Sigmoid colon (tissue), 7 donors: Measurements from ENCODE around the gene WNK2. TPM values are rescaled to one million over a fixed set of nuclear protein-coding genes. Genes with fewer than 3 reads are reported as not detected.
"Not testable (repeated sequence)": the region's sequence is repeated elsewhere in the genome, so short reads cannot be mapped to it uniquely, and the experiment has no call there.

ENCODE experiments used
- DNase-seq: peaks from one replicate; pipeline ENCODE4 v3.0.0-alpha.2; 2019
- H3K27ac ChIP-seq, 4 donors: fragments of 200-600 bp; sonication (generic); one replicate each; pipeline ENCODE4 v1.5.1; 2016 to 2019; ENCODE audit warnings: mild to moderate bottlenecking in 1 of 4
- H3K27me3 ChIP-seq, 3 donors: fragments of 200-600 bp; sonication (generic); one replicate each; pipeline ENCODE4 v1.5.1; 2019; ENCODE audit warnings: mild to moderate bottlenecking in 1 of 3
- H3K36me3 ChIP-seq, 4 donors: fragments of 200-600 bp; sonication (generic); one replicate each; pipeline ENCODE4 v1.5.1; 2016 to 2019
- H3K4me1 ChIP-seq, 4 donors: fragments of 200-600 bp; sonication (generic); one replicate each; pipeline ENCODE4 v1.5.1; 2017 to 2019
- H3K4me3 ChIP-seq, 4 donors: fragments of 200-600 bp; sonication (generic); one replicate each; pipeline ENCODE4 v1.5.1; 2017 to 2019; ENCODE audit warnings: mild to moderate bottlenecking in 2 of 4, moderate library complexity in 1 of 4
- H3K9me3 ChIP-seq, 4 donors: fragments of 200-600 bp in 3 of 4; sonication (generic) in 3 of 4; one replicate each; pipeline versions ENCODE4 v1.5.1 to v1.6.1; 2013 to 2019
- EP300 ChIP-seq, 4 donors: sonication (generic); formaldehyde crosslinking; IDR thresholded peaks; one replicate each; pipeline ENCODE4 v1.6.1; 2017; ENCODE audit warnings: antibody characterized with exemption in 4 of 4
- POLR2A ChIP-seq, 2 donors: fragments of 450-650 bp; IDR thresholded peaks; one replicate each; pipeline ENCODE4 v1.6.1; 2016; ENCODE audit warnings: antibody characterized with exemption in 2 of 2, mild to moderate bottlenecking in 2 of 2, moderate library complexity in 2 of 2
- POLR2AphosphoS5 ChIP-seq, 4 donors: sonication (generic); formaldehyde crosslinking; IDR thresholded peaks; one replicate each; pipeline ENCODE4 v1.6.1; 2017; ENCODE audit warnings: antibody characterized with exemption in 4 of 4
- WGBS, 2 donors: extraction: QIAGEN DNeasy Blood & Tissue Kit; methylation state at CpG; one replicate each; pipeline ENCODE4 v1.1.7; 2013; 5-methylcytosine and 5-hydroxymethylcytosine counted together
- intact Hi-C: fragments of 100-400 bp; cut with DNase I; formaldehyde crosslinking; loops from one replicate; pipeline ENCODE4 v1.15.1; 2023
- polyA plus RNA-seq, 3 donors: library from polyadenylated mRNA; stranded (reverse); fragments of 200-250 nt; gene quantifications; one replicate each; pipeline ENCODE4 v1.2.3, GENCODE V29; 2013
- total RNA-seq, 4 donors: library from RNA; depleted of rRNA; stranded (reverse); fragments of >200 nt; gene quantifications; one replicate each; pipeline ENCODE4 v1.1.0, GENCODE V29; 2016
- TF ChIP-seq, protein P1 (sequence below), 4 experiments: fragments of 450-650 bp in 3 of 4; fragments of 200-600 bp in 1 of 4; IDR thresholded peaks; one replicate each; pipeline ENCODE4 v1.5.1; 2016 to 2019; ENCODE audit warnings: antibody characterized with exemption in 4 of 4, mild to moderate bottlenecking in 3 of 4, moderate library complexity in 2 of 4
- donor health status: healthy with polysubstance abuse.
- donor health status: Bipolar disorder and iron deficiency.
- donor health status: healthy.

The WNK2 gene
- total and polyA plus RNA-seq, 7 donors = 12.6 to 95.8 (median 20.0) TPM

DNA sequence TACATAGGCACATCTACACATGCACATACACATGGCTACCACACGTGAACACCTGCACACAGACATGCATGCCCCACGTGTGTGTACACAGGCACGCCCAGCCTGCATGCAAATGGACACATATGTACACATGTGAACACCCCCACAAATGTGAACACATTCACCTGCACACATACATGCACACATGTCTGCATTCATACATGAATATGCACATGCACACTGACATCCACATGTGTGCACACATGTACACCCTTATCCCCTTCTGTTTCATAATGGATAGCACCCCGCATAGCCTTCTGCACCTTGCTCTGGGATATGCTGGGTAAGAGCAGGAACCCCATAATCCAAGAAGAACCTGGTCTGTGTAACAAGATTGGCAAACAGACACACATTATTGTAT is 66.2 kb downstream of the WNK2 start:
- Histone ChIP-seq H3K4me3 (no peak overlapping the region), H3K4me1 (peaks cover 0 to 9% (median 0%) of the 10 kb centered on the region in 4 donors), H3K9me3 (no peaks in the 10 kb centered on the region), H3K27ac (no peak overlapping the region), H3K36me3 (peaks cover 0 to 26% (median 2%) of the 10 kb centered on the region in 4 donors), H3K27me3 (no peaks in the 10 kb centered on the region)
- no peak for DNase-seq
- intact Hi-C loops = no loop called here
- TF ChIP-seq EP300 (IDR thresholded peaks at IDR 0.05) (no peak), POLR2A (IDR thresholded peaks at IDR 0.05) (no peak), POLR2AphosphoS5 (IDR thresholded peaks at IDR 0.05) (no peak)
- WGBS, 2 donors = 81 to 93% methylated on average over 4 of the region's 4 CpGs

DNA sequence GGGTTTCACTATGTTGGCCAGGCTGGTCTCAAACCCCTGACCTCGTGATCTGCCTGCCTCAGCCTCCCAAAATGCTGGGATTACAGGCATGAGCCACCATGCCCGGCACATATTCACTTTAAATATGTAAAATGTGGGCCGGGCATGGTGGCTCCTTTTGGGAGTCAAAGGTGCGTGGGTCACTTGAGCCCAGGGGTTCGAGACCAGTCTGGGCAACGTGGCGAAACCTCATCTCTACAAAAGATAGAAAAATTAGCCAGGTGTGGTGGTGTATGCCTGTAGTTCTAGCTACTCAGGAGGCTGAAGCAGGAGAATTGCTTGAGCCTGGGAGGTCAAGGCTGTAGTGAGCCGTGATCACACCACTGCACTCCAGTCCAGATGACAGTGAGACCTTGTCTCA is 67.4 kb downstream of the WNK2 start:
- 92 to 96% methylated on average over 8 of the region's 8 CpGs for WGBS, 2 donors

DNA sequence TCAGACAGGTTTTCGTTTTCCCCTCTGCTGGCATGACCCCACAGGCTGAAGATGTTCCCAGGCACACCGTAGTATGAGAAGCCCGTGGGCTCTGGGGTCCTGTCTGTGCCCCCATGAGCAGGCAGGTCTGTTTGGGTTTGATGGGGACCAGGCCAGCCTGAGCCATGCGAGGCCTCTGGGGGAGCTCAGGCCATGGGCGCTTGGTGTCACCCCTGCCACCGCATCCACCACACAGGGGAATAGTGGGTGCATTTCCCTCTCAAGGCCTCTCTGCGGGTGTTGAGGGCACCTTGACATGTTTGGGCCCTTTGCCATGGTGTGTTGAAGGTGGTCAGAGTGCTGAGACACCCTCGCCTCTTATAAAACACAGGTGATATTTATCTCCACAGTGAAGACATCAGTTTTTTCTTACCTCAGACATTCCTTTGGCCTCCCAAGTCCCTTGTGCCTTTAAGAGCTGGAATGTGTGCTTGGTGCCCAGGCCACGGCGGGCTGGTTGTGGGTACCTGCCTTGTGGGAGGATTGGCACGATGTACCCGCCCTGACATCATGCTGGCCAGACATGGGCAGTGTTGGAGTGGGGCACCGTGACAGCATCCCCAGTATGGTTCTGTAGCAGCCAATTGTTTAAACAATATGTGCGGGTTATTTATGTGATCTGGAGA is 68.3 kb downstream of the WNK2 start:
- H3K36me3 ChIP-seq = peaks cover 0 to 43% (median 2%) of the 10 kb centered on the region in 4 donors
- no peak for TF ChIP-seq POLR2AphosphoS5 (IDR thresholded peaks at IDR 0.05)
- TF ChIP-seq POLR2A (IDR thresholded peaks at IDR 0.05) = no peak
- no peak for TF ChIP-seq EP300 (IDR thresholded peaks at IDR 0.05)
- TF ChIP-seq, protein P1, sequence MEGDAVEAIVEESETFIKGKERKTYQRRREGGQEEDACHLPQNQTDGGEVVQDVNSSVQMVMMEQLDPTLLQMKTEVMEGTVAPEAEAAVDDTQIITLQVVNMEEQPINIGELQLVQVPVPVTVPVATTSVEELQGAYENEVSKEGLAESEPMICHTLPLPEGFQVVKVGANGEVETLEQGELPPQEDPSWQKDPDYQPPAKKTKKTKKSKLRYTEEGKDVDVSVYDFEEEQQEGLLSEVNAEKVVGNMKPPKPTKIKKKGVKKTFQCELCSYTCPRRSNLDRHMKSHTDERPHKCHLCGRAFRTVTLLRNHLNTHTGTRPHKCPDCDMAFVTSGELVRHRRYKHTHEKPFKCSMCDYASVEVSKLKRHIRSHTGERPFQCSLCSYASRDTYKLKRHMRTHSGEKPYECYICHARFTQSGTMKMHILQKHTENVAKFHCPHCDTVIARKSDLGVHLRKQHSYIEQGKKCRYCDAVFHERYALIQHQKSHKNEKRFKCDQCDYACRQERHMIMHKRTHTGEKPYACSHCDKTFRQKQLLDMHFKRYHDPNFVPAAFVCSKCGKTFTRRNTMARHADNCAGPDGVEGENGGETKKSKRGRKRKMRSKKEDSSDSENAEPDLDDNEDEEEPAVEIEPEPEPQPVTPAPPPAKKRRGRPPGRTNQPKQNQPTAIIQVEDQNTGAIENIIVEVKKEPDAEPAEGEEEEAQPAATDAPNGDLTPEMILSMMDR (IDR thresholded peaks at IDR 0.05) = no peak
- no peaks in the 10 kb centered on the region for H3K27me3 ChIP-seq
- H3K4me3 ChIP-seq = no peak overlapping the region
- no peaks in the 10 kb centered on the region for H3K9me3 ChIP-seq
- H3K27ac ChIP-seq = peak overlapping the region in 2 of 4 donors; percentile 26 to 43
- intact Hi-C loops = no loop called here
- DNase-seq = peak; percentile 64
- H3K4me1 ChIP-seq = peaks cover 0 to 9% (median 0%) of the 10 kb centered on the region in 4 donors
- 89% methylated on average over 14 of the region's 14 CpGs for WGBS, 2 donors

More for the DNA sequence above, 67.4 kb downstream of the WNK2 start:
- intact Hi-C loops, H3K27ac ChIP-seq, H3K4me3 ChIP-seq, DNase-seq, H3K4me1 ChIP-seq, H3K27me3 ChIP-seq, H3K9me3 ChIP-seq: not testable (repeated sequence)
- peaks cover 0 to 33% (median 2%) of the 10 kb centered on the region in 4 donors for H3K36me3 ChIP-seq

DNA sequence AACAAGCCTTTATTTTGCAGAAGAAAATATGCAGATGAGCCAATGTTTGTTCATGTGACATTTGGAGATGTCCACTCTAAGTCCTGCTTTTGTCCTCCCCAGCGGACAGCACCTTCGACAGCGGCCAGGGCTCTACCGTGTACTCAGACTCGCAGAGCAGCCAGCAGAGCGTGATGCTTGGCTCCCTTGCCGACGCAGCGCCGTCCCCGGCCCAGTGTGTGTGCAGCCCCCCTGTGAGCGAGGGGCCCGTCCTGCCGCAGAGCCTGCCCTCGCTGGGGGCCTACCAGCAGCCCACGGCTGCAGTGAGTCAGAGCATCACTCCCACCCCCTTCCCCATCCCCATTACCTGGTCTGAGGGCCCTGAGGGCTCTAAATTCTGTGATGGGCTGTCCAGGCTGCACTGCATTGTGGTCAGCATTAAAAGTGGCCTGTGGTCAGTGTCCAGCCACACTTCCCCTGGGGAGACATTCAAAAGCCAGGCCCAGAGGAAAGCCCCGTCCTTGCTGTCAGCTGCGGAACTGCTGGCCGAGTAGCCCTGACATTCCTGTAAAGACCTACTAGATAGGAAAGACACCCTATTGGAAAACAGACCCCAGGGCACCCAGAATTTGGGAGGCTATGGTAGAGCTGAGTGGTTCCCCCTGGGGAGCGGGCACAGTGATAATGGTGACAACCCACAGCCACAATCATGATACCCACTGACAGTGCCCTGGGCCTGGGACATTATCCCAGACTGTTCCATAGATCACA is 69.0 kb downstream of the WNK2 start:
- peaks cover 0 to 43% (median 0%) of the 10 kb centered on the region in 4 donors for H3K36me3 ChIP-seq
- H3K4me3 ChIP-seq = no peak overlapping the region
- intact Hi-C loops = no loop called here
- H3K27me3 ChIP-seq = no peaks in the 10 kb centered on the region
- peak overlapping the region in 2 of 4 donors; percentile 26 to 43 for H3K27ac ChIP-seq
- peak; percentile 54 for DNase-seq
- TF ChIP-seq EP300 (IDR thresholded peaks at IDR 0.05) (no peak), POLR2A (IDR thresholded peaks at IDR 0.05) (no peak), POLR2AphosphoS5 (IDR thresholded peaks at IDR 0.05) (no peak)
- TF ChIP-seq, protein P1 (IDR thresholded peaks at IDR 0.05) = no peak
- WGBS, 2 donors = 86 to 90% methylated on average over 20 of the region's 20 CpGs
- no peaks in the 10 kb centered on the region for H3K9me3 ChIP-seq
- H3K4me1 ChIP-seq = peaks cover 0 to 9% (median 0%) of the 10 kb centered on the region in 4 donors

DNA sequence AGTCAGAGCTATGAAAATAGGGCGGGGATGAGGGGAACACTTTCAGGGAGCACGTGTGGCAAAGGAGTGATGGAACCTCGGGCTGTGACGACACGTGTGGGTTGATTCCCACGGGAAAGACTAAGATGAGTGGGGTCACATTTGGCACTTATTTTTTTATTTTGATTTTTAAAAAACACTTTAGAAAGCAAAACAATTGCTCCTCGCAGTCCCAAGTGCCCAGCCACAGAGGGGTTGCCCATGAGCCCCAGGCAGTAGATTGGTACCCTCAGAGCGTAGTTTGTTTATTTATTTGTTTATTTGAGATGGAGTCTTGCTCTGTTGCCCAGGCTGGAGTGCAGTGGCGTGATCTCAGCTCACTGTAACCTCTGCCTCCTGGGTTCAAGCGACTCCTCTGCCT is 69.7 kb downstream of the WNK2 start:
- Histone ChIP-seq H3K4me1 (peaks cover 0 to 9% (median 0%) of the 10 kb centered on the region in 4 donors), H3K27ac (no peak overlapping the region), H3K36me3 (peaks cover 0 to 45% (median 0%) of the 10 kb centered on the region in 4 donors), H3K4me3 (no peak overlapping the region), H3K27me3 (no peaks in the 10 kb centered on the region), H3K9me3 (no peaks in the 10 kb centered on the region)
- TF ChIP-seq, protein P1 (IDR thresholded peaks at IDR 0.05) = no peak
- no peak for TF ChIP-seq POLR2A (IDR thresholded peaks at IDR 0.05)
- no peak for TF ChIP-seq POLR2AphosphoS5 (IDR thresholded peaks at IDR 0.05)
- no peak for TF ChIP-seq EP300 (IDR thresholded peaks at IDR 0.05)
- 88 to 91% methylated on average over 10 of the region's 10 CpGs for WGBS, 2 donors
- intact Hi-C loops = no loop called here
- DNase-seq = peak; percentile 15
